WTC11 (cell line): Measurements from ENCODE around the gene GID4. TPM values are rescaled to one million over a fixed set of nuclear protein-coding genes. Genes with fewer than 3 reads are reported as not detected.

Experiments used
- ATAC-seq: fragments of 200-7000 bp; cut with Tn5 transposase; 2 replicates; pipeline ENCODE4 v1.10.0; 2021; ENCODE audit warnings: mild to moderate bottlenecking, moderate library complexity
- CTCF ChIA-PET: fragments of 300-600 bp; sonication (Branson Sonifier 250); formaldehyde crosslinking; loops from one replicate; lab custom pipeline; 2021; ENCODE audit warnings: antibody characterized with exemption; lab: Charles Lee
- POLR2A ChIA-PET: fragments of 350-600 bp; sonication (Branson Sonifier 250); formaldehyde crosslinking; loops from one replicate; lab custom pipeline; 2021; ENCODE audit warnings: antibody characterized with exemption; lab: Charles Lee
- DNase-seq: peaks from one replicate; pipeline ENCODE4 v3.0.0; 2021; ENCODE audit warnings: low spot score
- H3K27ac Mint-ChIP-seq: 2 replicates; pipeline ENCODE4 v1.8.0; 2021; ENCODE audit warnings: mixed read lengths
- H3K27me3 Mint-ChIP-seq: 2 replicates; pipeline ENCODE4 v1.8.0; 2021; ENCODE audit warnings: low read depth, mild to moderate bottlenecking, moderate library complexity, mixed read lengths
- H3K36me3 Mint-ChIP-seq: 2 replicates; pipeline ENCODE4 v1.8.0; 2021; ENCODE audit warnings: mixed read lengths
- H3K4me1 Mint-ChIP-seq: 2 replicates; pipeline ENCODE4 v1.8.0; 2022; ENCODE audit warnings: mixed read lengths
- H3K4me3 Mint-ChIP-seq: 2 replicates; pipeline ENCODE4 v1.8.0; 2021; ENCODE audit warnings: mild to moderate bottlenecking, moderate library complexity, mixed read lengths
- H3K9me3 Mint-ChIP-seq: 2 replicates; pipeline ENCODE4 v1.8.0; 2021; ENCODE audit warnings: mixed read lengths
- AFF4 ChIP-seq: sonication (generic); formaldehyde crosslinking; IDR thresholded peaks from 2 replicates; pipeline ENCODE4 v1.8.1; 2023; ENCODE audit warnings: mild to moderate bottlenecking, missing genetic modification reagents, borderline replicate concordance
- ATF2 ChIP-seq: sonication (generic); formaldehyde crosslinking; IDR thresholded peaks from 2 replicates; pipeline ENCODE4 v1.8.1; 2022; ENCODE audit warnings: low read depth, missing genetic modification reagents, borderline replicate concordance
- FOXJ3 ChIP-seq: sonication (generic); formaldehyde crosslinking; IDR thresholded peaks from 2 replicates; pipeline ENCODE4 v1.9.0; 2021; ENCODE audit warnings: missing genetic modification reagents, mild to moderate bottlenecking, borderline replicate concordance
- FOXP4 ChIP-seq: sonication (generic); formaldehyde crosslinking; IDR thresholded peaks from 2 replicates; pipeline ENCODE4 v1.8.0; 2022; ENCODE audit warnings: mild to moderate bottlenecking, missing genetic modification reagents
- GABPB1 ChIP-seq: sonication (generic); formaldehyde crosslinking; IDR thresholded peaks from 2 replicates; pipeline ENCODE4 v1.8.1; 2023; ENCODE audit warnings: mild to moderate bottlenecking, missing genetic modification reagents
- GRHL2 ChIP-seq: fragments of 250-450 bp; sonication (Bioruptor Pico); IDR thresholded peaks from 2 replicates; pipeline ENCODE4 v1.8.0; 2022; ENCODE audit warnings: mild to moderate bottlenecking, moderate library complexity; ENCODE audit not compliant: insufficient replicate concordance, severe bottlenecking
- NR2C2 ChIP-seq: sonication (generic); formaldehyde crosslinking; IDR thresholded peaks from 2 replicates; pipeline ENCODE4 v1.8.0; 2022; ENCODE audit warnings: mild to moderate bottlenecking, missing genetic modification reagents
- OVOL2 ChIP-seq: fragments of 250-450 bp; sonication (Bioruptor Pico); IDR thresholded peaks from 2 replicates; pipeline ENCODE4 v1.9.0; 2021; ENCODE audit warnings: mild to moderate bottlenecking, borderline replicate concordance
- PRDM15 ChIP-seq: sonication (generic); formaldehyde crosslinking; IDR thresholded peaks from 2 replicates; pipeline ENCODE4 v1.8.0; 2022; ENCODE audit warnings: missing genetic modification reagents
- SMAD3 ChIP-seq: sonication (generic); formaldehyde crosslinking; IDR thresholded peaks from 2 replicates; pipeline ENCODE4 v1.8.0; 2022; ENCODE audit warnings: missing genetic modification reagents, mild to moderate bottlenecking, borderline replicate concordance
- SMAD4 ChIP-seq: sonication (generic); formaldehyde crosslinking; IDR thresholded peaks from 2 replicates; pipeline ENCODE4 v1.8.0; 2022; ENCODE audit warnings: mild to moderate bottlenecking, missing genetic modification reagents
- STAT6 ChIP-seq: sonication (generic); formaldehyde crosslinking; conservative IDR thresholded peaks from 2 replicates; pipeline ENCODE4 v1.8.1; 2023; ENCODE audit warnings: mild to moderate bottlenecking, low read depth, missing genetic modification reagents, moderate library complexity
- ZBTB21 ChIP-seq: sonication (generic); formaldehyde crosslinking; IDR thresholded peaks from 2 replicates; pipeline ENCODE4 v1.8.1; 2023; ENCODE audit warnings: mild to moderate bottlenecking, missing genetic modification reagents, borderline replicate concordance
- ZNF219 ChIP-seq: sonication (generic); formaldehyde crosslinking; IDR thresholded peaks from 2 replicates; pipeline ENCODE4 v1.8.0; 2023; ENCODE audit warnings: missing genetic modification reagents, mild to moderate bottlenecking, borderline replicate concordance
- ZNF317 ChIP-seq: sonication (generic); formaldehyde crosslinking; IDR thresholded peaks from 2 replicates; pipeline ENCODE4 v1.8.1; 2023; ENCODE audit warnings: low read depth, mild to moderate bottlenecking, moderate library complexity, missing genetic modification reagents, borderline replicate concordance
- ZNF416 ChIP-seq: fragments of 250-450 bp; sonication (Bioruptor Pico); IDR thresholded peaks from 2 replicates; pipeline ENCODE4 v1.9.0; 2021; ENCODE audit warnings: mild to moderate bottlenecking, inconsistent platforms
- total RNA-seq: library from RNA; stranded (reverse); gene quantifications from 3 replicates; pipeline ENCODE4 v1.2.3, GENCODE V29; 2021
- TF ChIP-seq, protein P1 (sequence below): sonication (generic); formaldehyde crosslinking; IDR thresholded peaks from 2 replicates; pipeline ENCODE4 v1.8.1; 2022; ENCODE audit warnings: mild to moderate bottlenecking, missing genetic modification reagents, moderate library complexity, borderline replicate concordance
- TF ChIP-seq, protein P2 (sequence below): fragments of 250-450 bp; sonication (Bioruptor Pico); IDR thresholded peaks from 2 replicates; pipeline ENCODE4 v1.9.0; 2021; ENCODE audit warnings: mild to moderate bottlenecking

Gene GID4
- total RNA-seq, 1 experiment from 2014 or later: 16.0 TPM

DNA sequence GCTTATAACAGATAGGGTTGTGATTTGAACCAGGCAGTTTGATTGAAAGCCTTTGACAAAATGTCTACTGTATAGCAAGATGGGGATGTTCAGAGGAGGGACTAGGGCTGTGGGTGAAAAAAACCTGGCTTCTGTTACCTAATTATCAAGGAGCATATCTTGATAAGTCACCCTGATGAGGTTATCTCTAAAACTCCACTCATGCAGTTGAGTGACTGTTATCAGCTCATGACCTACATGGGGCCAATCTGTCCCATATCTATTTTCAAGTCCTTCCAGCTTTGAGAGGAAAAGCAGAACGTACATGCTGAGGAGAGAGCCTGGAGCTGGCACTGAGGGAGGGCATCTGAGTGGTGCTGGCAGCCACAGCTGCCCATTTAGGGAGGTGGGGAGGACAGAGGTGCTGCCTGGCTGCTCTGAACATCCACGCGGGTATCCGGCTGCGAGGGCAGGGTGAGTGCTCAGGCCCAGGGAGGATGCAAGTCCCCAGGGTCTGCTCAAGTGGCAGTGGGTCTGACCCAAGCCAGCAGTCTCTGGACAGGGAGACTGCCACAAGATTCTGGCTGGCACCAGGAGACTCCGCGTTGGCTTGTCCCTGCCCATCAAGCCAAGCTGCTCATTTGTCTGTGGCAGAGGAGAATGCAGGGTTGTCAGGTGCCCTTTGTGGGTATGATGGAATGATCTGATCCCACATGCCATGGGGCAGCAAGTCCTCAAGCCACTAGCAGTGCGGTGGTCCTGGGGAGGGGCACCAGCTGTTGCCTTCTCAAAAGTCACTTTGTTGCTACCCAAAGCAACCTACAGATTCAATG, 29.4 kb upstream of the GID4 start:
- no peak overlapping the region for H3K4me3 Mint-ChIP-seq
- H3K4me1 Mint-ChIP-seq: peaks cover 4% of the 10 kb centered on the region; the same call in 1 of the 2 replicates
- POLR2A ChIA-PET: no interaction called here
- H3K36me3 Mint-ChIP-seq: no peaks in the 10 kb centered on the region
- CTCF ChIA-PET: no interaction called here
- H3K27me3 Mint-ChIP-seq: no peaks in the 10 kb centered on the region
- DNase-seq: no peak
- no peaks in the 10 kb centered on the region for H3K9me3 Mint-ChIP-seq
- H3K27ac Mint-ChIP-seq: no peak overlapping the region
- ATAC-seq: no peak
- TF ChIP-seq OVOL2 (CRISPR knock-in tag): no peak
- TF ChIP-seq STAT6: no peak
- no peak for TF ChIP-seq FOXJ3
- TF ChIP-seq ZBTB21 (CRISPR knock-in tag): no peak
- no peak for TF ChIP-seq PRDM15 (CRISPR knock-in tag)
- TF ChIP-seq ATF2 (CRISPR knock-in tag): no peak
- TF ChIP-seq FOXP4 (CRISPR knock-in tag): no peak
- no peak for TF ChIP-seq AFF4 (CRISPR knock-in tag)
- TF ChIP-seq SMAD4 (CRISPR knock-in tag): no peak
- TF ChIP-seq ZNF416 (CRISPR knock-in tag): no peak
- no peak for TF ChIP-seq ZNF317
- no peak for TF ChIP-seq NR2C2 (CRISPR knock-in tag)
- TF ChIP-seq, protein P1, sequence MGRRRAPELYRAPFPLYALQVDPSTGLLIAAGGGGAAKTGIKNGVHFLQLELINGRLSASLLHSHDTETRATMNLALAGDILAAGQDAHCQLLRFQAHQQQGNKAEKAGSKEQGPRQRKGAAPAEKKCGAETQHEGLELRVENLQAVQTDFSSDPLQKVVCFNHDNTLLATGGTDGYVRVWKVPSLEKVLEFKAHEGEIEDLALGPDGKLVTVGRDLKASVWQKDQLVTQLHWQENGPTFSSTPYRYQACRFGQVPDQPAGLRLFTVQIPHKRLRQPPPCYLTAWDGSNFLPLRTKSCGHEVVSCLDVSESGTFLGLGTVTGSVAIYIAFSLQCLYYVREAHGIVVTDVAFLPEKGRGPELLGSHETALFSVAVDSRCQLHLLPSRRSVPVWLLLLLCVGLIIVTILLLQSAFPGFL (CRISPR knock-in tag): no peak
- TF ChIP-seq, protein P2, sequence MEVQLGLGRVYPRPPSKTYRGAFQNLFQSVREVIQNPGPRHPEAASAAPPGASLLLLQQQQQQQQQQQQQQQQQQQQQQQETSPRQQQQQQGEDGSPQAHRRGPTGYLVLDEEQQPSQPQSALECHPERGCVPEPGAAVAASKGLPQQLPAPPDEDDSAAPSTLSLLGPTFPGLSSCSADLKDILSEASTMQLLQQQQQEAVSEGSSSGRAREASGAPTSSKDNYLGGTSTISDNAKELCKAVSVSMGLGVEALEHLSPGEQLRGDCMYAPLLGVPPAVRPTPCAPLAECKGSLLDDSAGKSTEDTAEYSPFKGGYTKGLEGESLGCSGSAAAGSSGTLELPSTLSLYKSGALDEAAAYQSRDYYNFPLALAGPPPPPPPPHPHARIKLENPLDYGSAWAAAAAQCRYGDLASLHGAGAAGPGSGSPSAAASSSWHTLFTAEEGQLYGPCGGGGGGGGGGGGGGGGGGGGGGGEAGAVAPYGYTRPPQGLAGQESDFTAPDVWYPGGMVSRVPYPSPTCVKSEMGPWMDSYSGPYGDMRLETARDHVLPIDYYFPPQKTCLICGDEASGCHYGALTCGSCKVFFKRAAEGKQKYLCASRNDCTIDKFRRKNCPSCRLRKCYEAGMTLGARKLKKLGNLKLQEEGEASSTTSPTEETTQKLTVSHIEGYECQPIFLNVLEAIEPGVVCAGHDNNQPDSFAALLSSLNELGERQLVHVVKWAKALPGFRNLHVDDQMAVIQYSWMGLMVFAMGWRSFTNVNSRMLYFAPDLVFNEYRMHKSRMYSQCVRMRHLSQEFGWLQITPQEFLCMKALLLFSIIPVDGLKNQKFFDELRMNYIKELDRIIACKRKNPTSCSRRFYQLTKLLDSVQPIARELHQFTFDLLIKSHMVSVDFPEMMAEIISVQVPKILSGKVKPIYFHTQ: no peak
- no peak for TF ChIP-seq SMAD3
- TF ChIP-seq ZNF219 (CRISPR knock-in tag): no peak
- no peak for TF ChIP-seq GRHL2 (CRISPR knock-in tag)
- no peak for TF ChIP-seq GABPB1 (CRISPR knock-in tag)
